Measurements from ENCODE around the gene LRG1.

LRG1 gene

DNA sequence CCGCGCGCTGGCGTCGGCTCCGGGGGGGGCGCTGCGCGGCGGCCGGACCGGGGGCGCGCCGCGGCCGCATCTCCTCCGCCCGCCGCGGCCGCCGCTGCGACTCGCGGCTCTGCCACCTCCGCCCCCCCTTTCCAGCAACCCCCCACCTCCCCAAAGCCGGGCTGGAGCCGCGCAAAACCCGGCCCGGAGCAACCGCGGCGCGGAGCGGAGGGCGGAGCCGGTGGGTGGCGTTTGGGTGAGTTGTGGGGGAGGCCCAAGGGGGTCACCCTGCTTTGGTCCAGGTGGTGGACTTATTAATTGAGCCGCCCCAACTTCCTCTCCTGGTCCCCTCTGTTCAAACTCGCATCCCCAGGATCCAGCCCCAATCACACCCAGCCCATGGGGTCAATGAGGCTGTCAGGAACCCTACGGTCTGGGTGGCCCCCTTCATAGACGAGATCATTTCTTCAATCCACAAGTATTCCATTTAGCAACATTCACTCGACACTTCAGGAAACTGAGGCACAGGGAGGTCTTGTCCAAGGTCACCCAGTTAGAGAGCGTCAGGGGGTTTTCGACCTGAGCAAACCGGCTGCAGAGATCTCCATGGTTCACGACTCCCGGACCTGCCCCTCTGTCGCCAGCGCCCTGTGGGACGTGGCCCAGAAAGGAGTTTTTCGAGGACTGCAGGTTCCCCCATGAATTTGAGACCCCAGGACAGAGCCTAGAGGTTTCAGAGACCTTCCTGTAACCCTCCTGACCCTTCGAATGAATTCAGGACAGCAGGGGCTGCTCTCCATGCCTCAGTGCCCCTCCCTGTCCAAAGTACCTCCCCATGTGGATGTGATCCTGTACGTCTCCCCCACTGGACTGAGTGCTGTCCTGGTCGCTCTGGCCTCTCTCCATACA lies 42.1 kb upstream of the LRG1 start:
- Histone ChIP-seq H3K4me3 (ENCODE audit: severe bottlenecking) (no peak overlapping the region), H3K27ac (ENCODE audit: poor library complexity, severe bottlenecking) (no peak overlapping the region), H3K9me3 (ENCODE audit: severe bottlenecking) (no peaks in the 10 kb centered on the region), H3K27me3 (ENCODE audit: insufficient read depth, poor library complexity, severe bottlenecking) (peaks cover 46% of the 10 kb centered on the region), H3K4me1 (ENCODE audit: insufficient read depth, poor library complexity, severe bottlenecking) (no peaks in the 10 kb centered on the region), H3K36me3 (ENCODE audit: low read depth) (no peaks in the 10 kb centered on the region)
- DNase-seq (ENCODE audit: low spot score), result no peak
- TF ChIP-seq CTCF (IDR thresholded peaks at IDR 0.05; ENCODE audit: poor library complexity, severe bottlenecking), result no peak
- ATAC-seq (ENCODE audit: low read depth), result no peak

GRCh38 chr19:4580961-4581665 lies 41.3 kb upstream of the LRG1 start:
- no peak for TF ChIP-seq CTCF (IDR thresholded peaks at IDR 0.05; ENCODE audit: poor library complexity, severe bottlenecking)
- no peaks in the 10 kb centered on the region for H3K9me3 ChIP-seq (ENCODE audit: severe bottlenecking)
- H3K36me3 ChIP-seq (ENCODE audit: low read depth), result no peaks in the 10 kb centered on the region
- H3K27me3 ChIP-seq (ENCODE audit: insufficient read depth, poor library complexity, severe bottlenecking), result peaks cover 46% of the 10 kb centered on the region
- H3K4me3 ChIP-seq (ENCODE audit: severe bottlenecking), result no peak overlapping the region
- ATAC-seq (ENCODE audit: low read depth) (no peak), DNase-seq (ENCODE audit: low spot score) (no peak)
- H3K27ac ChIP-seq (ENCODE audit: poor library complexity, severe bottlenecking), result no peak overlapping the region
- no peaks in the 10 kb centered on the region for H3K4me1 ChIP-seq (ENCODE audit: insufficient read depth, poor library complexity, severe bottlenecking)

GRCh38 chr19:4580021-4580901 lies 40.4 kb upstream of the LRG1 start:
- no peak for TF ChIP-seq CTCF (IDR thresholded peaks at IDR 0.05; ENCODE audit: poor library complexity, severe bottlenecking)
- H3K27ac ChIP-seq (ENCODE audit: poor library complexity, severe bottlenecking), result no peak overlapping the region
- peaks cover 3% of the 10 kb centered on the region for H3K4me1 ChIP-seq (ENCODE audit: insufficient read depth, poor library complexity, severe bottlenecking)
- H3K27me3 ChIP-seq (ENCODE audit: insufficient read depth, poor library complexity, severe bottlenecking), result peaks cover 46% of the 10 kb centered on the region
- no peak overlapping the region for H3K4me3 ChIP-seq (ENCODE audit: severe bottlenecking)
- DNase-seq (ENCODE audit: low spot score), result no peak
- no peak for ATAC-seq (ENCODE audit: low read depth)
- H3K36me3 ChIP-seq (ENCODE audit: low read depth), result no peaks in the 10 kb centered on the region
- no peaks in the 10 kb centered on the region for H3K9me3 ChIP-seq (ENCODE audit: severe bottlenecking)

GRCh38 chr19:4579389-4579788 lies 39.6 kb upstream of the LRG1 start:
- no peak overlapping the region for H3K27ac ChIP-seq (ENCODE audit: poor library complexity, severe bottlenecking)
- no peak for TF ChIP-seq CTCF (IDR thresholded peaks at IDR 0.05; ENCODE audit: poor library complexity, severe bottlenecking)
- H3K9me3 ChIP-seq (ENCODE audit: severe bottlenecking), result no peaks in the 10 kb centered on the region
- ATAC-seq (ENCODE audit: low read depth) (no peak), DNase-seq (ENCODE audit: low spot score) (no peak)
- H3K27me3 ChIP-seq (ENCODE audit: insufficient read depth, poor library complexity, severe bottlenecking), result peaks cover 39% of the 10 kb centered on the region
- H3K4me1 ChIP-seq (ENCODE audit: insufficient read depth, poor library complexity, severe bottlenecking), result peaks cover 7% of the 10 kb centered on the region
- H3K36me3 ChIP-seq (ENCODE audit: low read depth), result no peaks in the 10 kb centered on the region
- no peak overlapping the region for H3K4me3 ChIP-seq (ENCODE audit: severe bottlenecking)

All from RWPE2 (cell line).